Mesenteric fat pad (tissue), 1 donor: Measurements from ENCODE around the gene STX2. TPM values are rescaled to one million over a fixed set of nuclear protein-coding genes. Genes with fewer than 3 reads are reported as not detected.
"Not testable (repeated sequence)": the region's sequence is repeated elsewhere in the genome, so short reads cannot be mapped to it uniquely, and the experiment has no call there.

Source experiments
- DNase-seq: peaks from one replicate; pipeline ENCODE4 v3.0.0-alpha.2; 2020; ENCODE audit warnings: low spot score
- long read RNA-seq: library from polyadenylated mRNA; unstranded; transcript quantifications from one replicate; pipeline ENCODE4 v2.0.0, GENCODE V29; 2020
- total RNA-seq: library from RNA; stranded (reverse); fragmentation: NEBNext Ultra II Directional; extraction: Animal tissue kit (Norgen Biotek cat#: 25700); gene quantifications from one replicate; pipeline ENCODE4 v1.2.1, GENCODE V29; 2021
- donor health status: DM: yes; HTN: yes; CAD: no.

STX2 gene
- total RNA-seq: 29.7 TPM
- long read RNA-seq, partial matches to known transcripts: 1 of 13 reads
- long read RNA-seq, other reads (novel, unspliced or antisense): 9 of 13 reads

DNA sequence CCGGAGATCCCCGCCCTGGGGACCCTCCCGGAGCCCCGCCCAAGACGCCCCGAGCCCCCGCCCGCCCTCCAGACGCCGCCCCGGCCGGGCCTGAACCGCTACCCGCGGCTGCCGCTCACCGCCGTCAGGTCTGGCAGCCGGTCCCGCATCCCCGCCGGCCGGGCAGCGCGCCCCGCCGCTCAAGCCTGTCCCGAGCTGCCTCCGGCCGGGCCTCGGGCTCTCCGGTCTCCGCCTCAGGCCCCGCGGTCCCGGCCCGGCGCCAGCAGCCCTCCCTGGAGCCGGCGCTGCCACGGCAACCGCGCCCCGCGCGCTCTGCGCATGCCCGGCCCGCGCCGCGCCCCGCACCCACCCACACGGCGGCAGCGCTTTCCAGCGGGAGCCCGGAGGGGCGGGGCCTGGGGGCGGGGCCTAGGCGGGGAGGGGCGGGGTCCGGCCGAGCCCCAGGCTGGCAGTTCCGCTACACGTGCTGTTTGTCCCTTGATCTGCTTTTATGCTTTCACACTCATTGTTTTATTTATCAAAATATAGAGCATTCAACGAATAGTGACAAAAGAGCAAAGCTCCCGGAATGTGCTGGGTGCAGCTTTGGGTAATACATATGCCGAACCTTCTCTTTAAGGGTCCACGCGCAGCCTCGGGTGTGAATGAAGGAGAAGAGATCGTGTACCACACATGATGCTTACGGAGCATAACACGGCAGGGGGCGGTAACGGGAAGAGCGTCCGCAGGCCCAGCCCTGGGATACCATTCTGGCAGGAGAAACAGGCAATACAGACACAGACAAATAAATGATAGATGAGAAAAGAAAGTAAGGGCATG, at the start of gene STX2:
Gene STX2, minus strand, starts transcription at position 300 of the 819 bp plus-strand sequence. Its CDS starts 151 bp downstream, at position 149.
- DNase-seq: peak; percentile 97

- DNase-seq: not testable (repeated sequence)
Observed at GRCh38 chr12:130887190-130887589, 48.1 kb upstream of the STX2 start.

- no peak for DNase-seq
Observed at GRCh38 chr12:130881548-130881947, 42.5 kb upstream of the STX2 start.

GRCh38 chr12:130881046-130881445, 42.0 kb upstream of the STX2 start:
- DNase-seq: no peak

- DNase-seq: no peak
Observed at GRCh38 chr12:130880411-130880885, 41.4 kb upstream of the STX2 start.

GRCh38 chr12:130879781-130880389, 40.8 kb upstream of the STX2 start:
- DNase-seq: no peak

GRCh38 chr12:130879212-130879686, 40.2 kb upstream of the STX2 start:
- no peak for DNase-seq

GRCh38 chr12:130878193-130879185, 39.4 kb upstream of the STX2 start:
- DNase-seq: no peak

DNA sequence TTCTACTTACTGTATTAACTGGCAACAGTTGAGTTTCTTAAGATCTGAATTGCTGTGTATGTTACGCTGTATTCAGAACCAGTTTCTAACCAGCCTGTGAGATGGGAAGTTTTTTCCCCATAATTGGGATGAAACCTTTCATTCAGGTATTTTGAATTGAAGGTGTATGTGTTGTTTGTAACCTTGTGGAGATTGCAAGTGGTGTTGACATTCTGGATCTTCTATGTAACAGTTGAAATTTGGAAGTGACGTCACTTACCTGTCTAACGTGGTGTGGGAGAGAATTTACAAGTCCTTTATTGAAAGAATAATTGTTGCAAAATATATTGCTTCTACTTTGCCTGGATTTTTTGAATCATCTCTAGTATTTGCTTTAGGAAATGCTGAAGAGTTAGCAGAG, 38.3 kb upstream of the STX2 start:
- DNase-seq: no peak

DNA sequence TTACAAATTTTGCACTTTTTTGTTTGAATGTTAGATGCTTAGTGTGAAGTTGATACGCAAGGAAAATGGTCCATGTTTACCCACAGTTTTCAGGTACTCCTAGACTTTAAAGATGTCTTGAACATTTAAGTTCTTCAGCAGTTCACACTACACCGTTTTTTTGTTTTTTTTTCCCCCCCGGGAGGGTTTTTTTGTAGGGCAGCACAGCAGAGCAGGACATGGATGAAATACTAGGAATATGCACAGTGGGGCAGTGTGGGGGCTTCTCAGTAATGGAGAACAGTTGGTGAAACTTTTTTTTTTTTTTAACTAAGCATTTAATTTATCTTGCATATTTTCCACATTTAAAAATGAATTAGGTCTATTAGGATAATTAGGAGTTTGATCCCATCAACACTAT, 37.7 kb upstream of the STX2 start:
- no peak for DNase-seq

- DNase-seq: no peak
Observed at GRCh38 chr12:130876297-130876696, 37.2 kb upstream of the STX2 start.

GRCh38 chr12:130875708-130876107, 36.7 kb upstream of the STX2 start:
- not testable (repeated sequence) for DNase-seq

- no peak for DNase-seq
Observed at GRCh38 chr12:130875193-130875592, 36.1 kb upstream of the STX2 start.

- DNase-seq: no peak
Observed at GRCh38 chr12:130874696-130875095, 35.6 kb upstream of the STX2 start.

DNA sequence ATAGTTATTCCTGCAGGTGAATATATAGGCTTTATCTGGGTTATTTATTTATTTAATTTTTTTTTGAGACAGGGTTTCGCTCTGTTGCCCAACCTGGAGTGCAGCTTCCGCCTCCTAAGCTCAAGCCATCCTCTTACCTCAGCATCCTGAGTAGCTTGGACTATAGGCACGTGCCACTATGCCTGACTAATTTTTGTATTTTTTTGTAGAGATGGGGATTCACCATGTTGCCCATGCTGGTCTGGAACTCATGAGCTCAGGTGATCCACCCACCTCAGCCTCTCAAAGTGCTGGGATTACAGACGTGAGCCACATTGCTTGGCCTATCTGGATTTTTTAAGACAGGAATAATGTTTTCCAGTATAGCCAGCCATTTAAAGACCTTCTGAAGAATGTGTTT, 34.8 kb upstream of the STX2 start:
- DNase-seq: no peak

GRCh38 chr12:130873106-130873795, 34.2 kb upstream of the STX2 start:
- DNase-seq: no peak

GRCh38 chr12:130872179-130873096, 33.4 kb upstream of the STX2 start:
- no peak for DNase-seq

DNA sequence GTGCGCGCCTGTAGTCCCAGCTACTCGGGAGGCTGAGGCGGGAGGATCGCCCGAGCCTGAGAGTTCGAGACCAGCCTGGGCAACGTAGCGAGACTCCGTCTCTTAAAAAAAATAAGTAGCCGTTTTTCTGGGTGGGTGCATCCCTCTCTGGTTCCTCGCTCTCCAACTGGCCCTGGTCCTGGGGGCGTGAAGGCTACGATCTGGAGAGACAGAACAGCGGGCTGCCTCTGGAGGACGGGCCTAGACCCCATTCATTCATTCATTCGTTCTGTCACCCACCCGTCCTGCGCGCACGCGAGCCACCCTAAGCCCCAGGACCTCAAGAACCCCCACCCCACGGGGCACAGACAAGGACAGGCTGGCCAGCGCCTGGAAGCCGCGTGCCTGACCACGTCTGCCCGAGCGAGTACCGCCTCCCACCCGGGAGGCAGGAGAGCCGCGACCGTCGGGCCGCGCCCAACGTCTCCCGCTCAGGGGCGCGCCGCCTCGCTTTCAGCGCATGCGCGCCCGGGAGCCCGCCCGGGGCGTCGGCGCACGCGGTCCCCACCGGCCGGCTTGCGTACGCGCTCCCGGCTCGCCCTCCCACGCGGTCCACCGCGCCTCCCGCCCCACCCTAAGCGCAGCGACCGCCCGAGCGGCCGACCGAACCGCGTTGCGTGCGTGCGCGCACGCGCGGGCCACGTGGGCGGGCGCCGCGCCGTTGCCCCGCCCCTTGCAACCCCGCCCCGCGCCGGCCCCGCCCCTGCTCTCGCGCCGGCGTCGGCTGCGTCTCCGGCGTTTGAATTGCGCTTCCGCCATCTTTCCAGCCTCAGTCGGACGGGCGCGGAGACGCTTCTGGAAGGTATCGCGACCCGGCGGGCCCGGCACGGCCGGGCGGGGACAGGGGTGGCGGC, 32.5 kb upstream of the STX2 start, which contains the start of gene RAN:
Gene RAN, plus strand, starts transcription at position 781 of the 893 bp plus-strand sequence. CDS start 528 bp downstream, outside the sequence.
- DNase-seq: peak; percentile 98
